Natural killer cell treated with Interleukin-12 subunit alpha and Interleukin-12 subunit beta and Interleukin-15 and Interleukin-18, amount 100 ng/mL, for 72 hours (primary cell): ENCODE data around the gene CNOT6. TPM values are rescaled to one million over a fixed set of nuclear protein-coding genes. Genes with fewer than 3 reads are reported as not detected.
"Not testable (repeated sequence)": the region's sequence is repeated elsewhere in the genome, so short reads cannot be mapped to it uniquely, and the experiment has no call there.

Source experiments
- ATAC-seq, 2 donors: fragments of 150-1000 bp; cut with Tn5 transposase in 1 of 2; sonication (Bioruptor Pico), chemical (Tn5 transposase) in 1 of 2; 2 replicates each; pipeline ENCODE4 v1.10.0; 2021
- DNase-seq: peaks from one replicate; pipeline ENCODE4 v3.0.0; 2022; ENCODE audit warnings: low spot score
- H3K27ac Mint-ChIP-seq, 2 donors: 1 replicate in 1 of 2; 2 replicates in 1 of 2; pipeline ENCODE4 v1.8.0; 2022; ENCODE audit warnings: mixed read lengths in 2 of 2, mild to moderate bottlenecking in 1 of 2, moderate library complexity in 1 of 2
- H3K27me3 Mint-ChIP-seq, 2 donors: 1 replicate in 1 of 2; 2 replicates in 1 of 2; pipeline ENCODE4 v1.8.0; 2022; ENCODE audit warnings: mixed read lengths in 2 of 2
- H3K36me3 Mint-ChIP-seq: one replicate; pipeline ENCODE4 v1.8.0; 2022; ENCODE audit warnings: mixed read lengths
- H3K4me1 Mint-ChIP-seq, 2 donors: 1 replicate in 1 of 2; 2 replicates in 1 of 2; pipeline ENCODE4 v1.8.0; 2022; ENCODE audit warnings: low read depth in 2 of 2, mixed read lengths in 2 of 2, mild to moderate bottlenecking in 1 of 2
- H3K4me3 Mint-ChIP-seq: one replicate; pipeline ENCODE4 v1.8.0; 2022; ENCODE audit warnings: mixed read lengths
- H3K9me3 Mint-ChIP-seq: 2 replicates; pipeline ENCODE4 v1.8.0; 2022; ENCODE audit warnings: mixed read lengths
- total RNA-seq, 2 donors: library from RNA; stranded (reverse); gene quantifications; one replicate each; pipeline ENCODE4 v1.2.3, GENCODE V29; 2022

The CNOT6 gene
- total RNA-seq, 2 donors from 2014 or later: 32.8 to 38.5 TPM

DNA sequence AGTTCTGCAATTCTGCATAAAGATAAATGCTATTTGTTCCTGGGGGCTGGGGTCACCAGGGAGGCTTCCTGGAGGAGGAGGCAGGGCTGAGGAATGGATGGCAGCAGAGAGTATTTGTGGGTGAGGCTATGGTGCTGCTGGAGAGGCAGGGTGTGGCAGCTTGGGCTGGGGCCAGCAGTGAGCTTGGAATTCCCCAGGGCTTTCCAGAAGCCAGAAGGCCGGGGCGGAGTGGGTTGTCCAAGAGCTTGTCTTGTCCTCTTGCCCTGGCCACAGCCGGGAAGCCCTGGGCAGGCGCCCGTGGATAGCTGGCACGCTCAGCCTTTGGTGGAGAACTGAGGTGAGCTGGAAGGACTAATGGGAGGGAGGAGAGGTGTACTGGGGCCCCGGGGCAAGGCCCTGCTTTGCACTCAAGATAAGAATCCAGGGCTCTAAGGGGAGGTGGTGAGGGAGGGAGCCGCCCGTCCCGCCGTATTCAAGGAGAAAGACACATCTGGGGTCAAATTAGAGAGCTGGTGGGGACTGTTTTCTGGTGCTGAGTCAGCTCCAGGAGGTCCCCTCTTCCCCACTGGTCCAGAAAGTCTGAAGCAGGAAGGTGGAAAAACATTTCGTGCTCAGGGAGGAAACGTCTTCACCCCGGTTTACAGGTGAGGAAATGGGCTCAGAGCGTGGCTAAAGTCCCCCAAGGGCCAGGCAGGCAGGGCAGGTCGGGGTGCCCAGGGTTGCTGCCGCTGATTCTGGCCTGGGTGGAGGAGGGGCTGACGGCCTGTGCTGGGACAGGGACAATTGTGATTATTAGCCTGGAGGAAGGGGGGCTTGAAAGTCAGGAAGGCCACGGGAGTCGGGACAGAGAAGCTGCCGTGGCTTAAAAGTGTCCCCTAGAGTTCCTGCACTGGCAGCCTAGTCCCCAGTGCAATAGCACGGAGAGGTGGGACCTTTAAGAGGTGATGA lies 26.9 kb upstream of the CNOT6 start:
- no peaks in the 10 kb centered on the region for H3K4me1 Mint-ChIP-seq
- H3K27ac Mint-ChIP-seq: no peak overlapping the region
- H3K4me3 Mint-ChIP-seq: no peak overlapping the region
- ATAC-seq (no peak), DNase-seq (no peak)
- H3K9me3 Mint-ChIP-seq: no peaks in the 10 kb centered on the region
- peaks cover 7 to 8% of the 10 kb centered on the region in 2 donors for H3K27me3 Mint-ChIP-seq
- no peaks in the 10 kb centered on the region for H3K36me3 Mint-ChIP-seq

DNA sequence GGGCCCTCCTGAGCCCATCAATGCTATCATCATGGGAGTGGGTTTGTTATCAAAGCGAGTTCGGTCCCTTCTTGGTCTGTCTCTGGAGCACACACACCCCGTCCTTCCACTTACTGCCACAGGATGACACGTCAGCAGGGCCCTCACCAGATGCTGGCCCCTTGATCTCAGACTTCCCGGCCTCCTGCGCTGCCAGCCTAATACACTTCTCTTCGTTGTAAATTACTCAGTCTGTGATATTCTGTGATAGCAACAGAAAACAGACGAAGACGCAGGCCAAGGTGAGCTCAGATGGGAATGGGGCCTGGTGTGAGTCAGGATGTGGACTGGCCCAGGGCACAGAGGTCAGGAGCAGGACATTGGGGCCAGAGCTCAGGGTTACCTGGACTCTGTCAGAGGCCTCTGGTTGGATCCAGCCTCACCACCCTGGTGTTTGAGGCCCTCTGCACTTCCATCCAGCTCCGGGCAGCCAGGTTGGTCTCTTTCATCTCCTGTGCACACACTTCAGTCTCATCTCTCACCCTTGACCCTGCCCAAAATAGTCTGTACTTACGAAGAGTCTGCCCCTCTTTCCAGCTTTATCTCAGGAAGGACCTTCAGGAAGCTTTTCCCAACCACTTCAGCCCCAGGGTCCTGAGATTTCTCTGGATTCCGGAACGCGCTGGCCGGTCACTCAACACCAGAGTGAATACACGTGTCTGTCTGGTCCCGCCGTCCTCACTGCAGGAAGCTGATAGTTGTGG lies 26.0 kb upstream of the CNOT6 start:
- Mint-ChIP-seq H3K36me3 (no peaks in the 10 kb centered on the region), H3K9me3 (no peaks in the 10 kb centered on the region), H3K4me1 (no peaks in the 10 kb centered on the region), H3K27me3 (peaks cover 7 to 8% of the 10 kb centered on the region in 2 donors), H3K27ac (no peak overlapping the region), H3K4me3 (no peak overlapping the region)
- no peak for DNase-seq
- peak in 1 of 2 donors; percentile 13 for ATAC-seq

DNA sequence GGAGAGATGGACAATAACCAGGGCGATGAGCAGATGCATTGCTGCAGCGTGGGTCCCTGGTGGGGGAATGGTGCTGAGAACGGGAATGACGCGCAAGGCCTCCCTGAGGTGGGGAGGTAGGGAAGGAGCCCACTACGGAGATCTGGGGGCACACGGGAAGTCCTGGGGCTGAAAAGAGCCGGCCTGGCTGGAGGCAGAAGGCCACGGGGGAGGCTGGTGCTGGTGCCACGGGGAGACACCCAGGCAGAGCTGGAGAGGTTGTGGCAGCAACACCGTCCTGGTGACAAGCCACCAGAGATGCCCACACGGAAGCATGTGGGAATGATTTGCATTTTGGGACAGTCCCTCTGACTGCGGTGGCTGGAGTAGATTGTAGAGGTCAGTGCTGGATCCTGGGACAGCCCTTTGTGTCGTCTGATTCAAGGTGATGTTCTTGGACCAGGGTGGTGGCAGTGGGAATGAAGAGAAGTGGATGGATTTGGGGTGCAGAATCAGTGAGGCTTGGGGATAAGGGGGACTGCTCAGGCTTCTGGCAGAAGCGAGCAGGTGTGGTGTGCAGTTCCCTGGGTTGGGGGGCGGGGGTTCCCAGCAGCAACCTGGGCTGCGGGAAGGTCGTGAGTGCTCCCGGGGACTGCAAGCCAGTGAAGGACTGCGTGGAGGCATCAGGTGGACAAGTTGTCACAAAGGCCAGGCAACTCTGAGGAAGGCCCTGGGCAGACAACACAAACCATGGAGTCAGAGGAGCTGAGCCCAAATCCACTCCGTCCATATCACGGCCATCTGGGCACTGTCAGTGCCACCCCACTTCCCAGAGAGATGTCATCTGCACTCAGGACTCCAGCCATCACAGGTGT lies 25.2 kb upstream of the CNOT6 start:
- ATAC-seq (no peak), DNase-seq (no peak)
- Mint-ChIP-seq H3K4me1 (no peaks in the 10 kb centered on the region), H3K27me3 (peaks cover 7 to 8% of the 10 kb centered on the region in 2 donors), H3K4me3 (no peak overlapping the region), H3K9me3 (no peaks in the 10 kb centered on the region), H3K27ac (no peak overlapping the region), H3K36me3 (no peaks in the 10 kb centered on the region)

- DNase-seq (no peak), ATAC-seq (no peak)
- Mint-ChIP-seq H3K27ac (no peak overlapping the region), H3K4me1 (no peaks in the 10 kb centered on the region), H3K4me3 (no peak overlapping the region), H3K36me3 (no peaks in the 10 kb centered on the region), H3K27me3 (peaks cover 7 to 8% of the 10 kb centered on the region in 2 donors), H3K9me3 (no peaks in the 10 kb centered on the region)
Measured at GRCh38 chr5:180469586-180469865, 24.7 kb upstream of the CNOT6 start.

DNA sequence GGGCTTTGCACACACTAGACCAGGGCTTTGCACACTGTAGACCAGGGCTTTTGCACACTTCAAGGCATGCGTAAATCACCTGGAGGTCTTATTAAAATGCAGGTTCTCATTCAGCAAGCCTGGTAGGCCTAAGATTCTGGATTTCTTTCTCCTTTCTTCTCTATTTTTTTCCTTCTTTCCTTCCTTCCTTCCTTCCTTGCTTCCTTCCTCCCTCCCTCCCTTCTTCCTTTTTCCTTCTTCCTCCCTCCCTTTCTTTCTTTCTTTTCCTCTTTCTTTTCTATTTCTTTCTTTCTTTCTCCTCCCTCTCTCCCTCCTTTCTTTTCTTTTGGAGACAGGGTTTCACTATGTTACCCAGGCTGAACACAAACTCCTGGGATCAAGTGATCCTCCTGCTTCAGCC lies 24.3 kb upstream of the CNOT6 start:
- H3K36me3 Mint-ChIP-seq: no peaks in the 10 kb centered on the region
- H3K27ac Mint-ChIP-seq: no peak overlapping the region
- DNase-seq (no peak), ATAC-seq (no peak)
- no peaks in the 10 kb centered on the region for H3K9me3 Mint-ChIP-seq
- no peaks in the 10 kb centered on the region for H3K4me1 Mint-ChIP-seq
- H3K27me3 Mint-ChIP-seq: peaks cover 7 to 8% of the 10 kb centered on the region in 2 donors
- H3K4me3 Mint-ChIP-seq: no peak overlapping the region

GRCh38 chr5:180470361-180470760 lies 23.8 kb upstream of the CNOT6 start:
- H3K27ac Mint-ChIP-seq: no peak overlapping the region
- H3K4me3 Mint-ChIP-seq: no peak overlapping the region
- H3K4me1 Mint-ChIP-seq: no peaks in the 10 kb centered on the region
- DNase-seq (no peak), ATAC-seq (no peak)
- peaks cover 7 to 8% of the 10 kb centered on the region in 2 donors for H3K27me3 Mint-ChIP-seq
- H3K36me3 Mint-ChIP-seq: no peaks in the 10 kb centered on the region
- H3K9me3 Mint-ChIP-seq: no peaks in the 10 kb centered on the region

- Mint-ChIP-seq H3K27ac (no peak overlapping the region), H3K4me3 (no peak overlapping the region), H3K4me1 (no peaks in the 10 kb centered on the region), H3K27me3 (peaks cover 7 to 8% of the 10 kb centered on the region in 2 donors), H3K9me3 (no peaks in the 10 kb centered on the region), H3K36me3 (no peaks in the 10 kb centered on the region)
- ATAC-seq: peak; percentile 66 to 77
- no peak for DNase-seq
Measured at GRCh38 chr5:180470966-180471582, 23.1 kb upstream of the CNOT6 start.

GRCh38 chr5:180471866-180472265 lies 22.3 kb upstream of the CNOT6 start:
- H3K36me3 Mint-ChIP-seq: no peaks in the 10 kb centered on the region
- no peaks in the 10 kb centered on the region for H3K4me1 Mint-ChIP-seq
- H3K27ac Mint-ChIP-seq: no peak overlapping the region
- H3K9me3 Mint-ChIP-seq: no peaks in the 10 kb centered on the region
- no peak for DNase-seq
- peaks cover 7 to 8% of the 10 kb centered on the region in 2 donors for H3K27me3 Mint-ChIP-seq
- no peak overlapping the region for H3K4me3 Mint-ChIP-seq
- ATAC-seq: no peak

DNA sequence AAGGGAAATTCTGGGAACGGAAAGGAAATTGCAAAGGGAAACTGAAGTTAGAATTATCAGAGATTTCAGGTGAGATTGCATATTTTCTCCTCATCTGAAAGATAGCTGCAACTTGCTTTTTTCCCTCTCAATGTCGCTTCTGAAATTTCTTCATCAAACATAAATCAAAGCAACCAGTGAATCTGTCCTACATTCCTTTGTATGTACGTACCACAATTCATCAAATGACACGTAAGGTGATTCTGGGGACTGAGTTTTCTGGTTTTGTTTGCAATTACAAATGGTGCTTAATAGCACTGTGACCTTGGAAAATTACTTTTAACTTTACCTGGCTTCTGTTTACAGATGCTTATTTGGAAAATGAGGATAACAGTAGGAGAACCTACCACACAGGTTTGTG lies 21.9 kb upstream of the CNOT6 start:
- Mint-ChIP-seq H3K9me3 (no peaks in the 10 kb centered on the region), H3K27ac (no peak overlapping the region), H3K36me3 (no peaks in the 10 kb centered on the region), H3K27me3 (peaks cover 7 to 8% of the 10 kb centered on the region in 2 donors), H3K4me3 (no peak overlapping the region), H3K4me1 (no peaks in the 10 kb centered on the region)
- DNase-seq: no peak
- no peak for ATAC-seq

GRCh38 chr5:180473386-180473785 lies 20.8 kb upstream of the CNOT6 start:
- not testable (repeated sequence) for H3K36me3 Mint-ChIP-seq, H3K4me1 Mint-ChIP-seq, H3K9me3 Mint-ChIP-seq, H3K27me3 Mint-ChIP-seq, DNase-seq, H3K4me3 Mint-ChIP-seq, ATAC-seq, H3K27ac Mint-ChIP-seq

GRCh38 chr5:180474569-180474968 lies 19.6 kb upstream of the CNOT6 start:
- Mint-ChIP-seq H3K27ac (no peak overlapping the region), H3K27me3 (peaks cover 5 to 8% of the 10 kb centered on the region in 2 donors), H3K36me3 (no peaks in the 10 kb centered on the region), H3K9me3 (no peaks in the 10 kb centered on the region), H3K4me3 (no peak overlapping the region), H3K4me1 (no peaks in the 10 kb centered on the region)
- DNase-seq (no peak), ATAC-seq (no peak)

DNA sequence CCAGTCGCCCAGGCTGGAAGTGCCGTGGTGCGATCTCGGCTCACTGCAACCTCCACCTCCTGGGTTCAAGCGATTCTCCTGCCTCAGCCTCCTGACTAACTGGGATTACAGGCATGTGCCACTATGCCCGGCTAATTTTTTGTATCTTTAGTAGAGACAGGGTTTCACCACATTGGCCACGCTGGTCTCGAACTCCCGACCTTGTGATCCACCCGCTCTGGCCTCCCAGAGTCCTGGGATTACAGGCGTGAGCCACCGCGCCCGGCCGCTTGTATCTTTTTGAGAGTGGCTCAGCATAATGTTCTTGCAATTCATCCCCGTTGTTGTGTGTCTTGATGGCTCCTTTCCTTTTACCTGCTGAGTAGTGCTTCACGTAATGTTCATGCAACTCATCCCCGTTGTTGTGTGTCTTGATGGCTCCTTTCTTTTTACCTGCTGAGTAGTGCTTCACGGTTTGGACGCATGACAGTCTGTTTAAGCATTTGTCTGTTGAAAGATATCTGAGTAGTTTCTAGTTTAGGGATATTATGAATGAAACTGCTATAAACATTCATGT lies 18.1 kb upstream of the CNOT6 start:
- H3K4me3 Mint-ChIP-seq, DNase-seq, H3K9me3 Mint-ChIP-seq, H3K27ac Mint-ChIP-seq, H3K36me3 Mint-ChIP-seq, H3K4me1 Mint-ChIP-seq, H3K27me3 Mint-ChIP-seq, ATAC-seq: not testable (repeated sequence)

GRCh38 chr5:180484813-180485212 lies 9.4 kb upstream of the CNOT6 start:
- H3K9me3 Mint-ChIP-seq: no peaks in the 10 kb centered on the region
- H3K36me3 Mint-ChIP-seq: no peaks in the 10 kb centered on the region
- H3K4me3 Mint-ChIP-seq: no peak overlapping the region
- DNase-seq (no peak), ATAC-seq (no peak)
- H3K27ac Mint-ChIP-seq: no peak overlapping the region
- no peaks in the 10 kb centered on the region for H3K27me3 Mint-ChIP-seq
- H3K4me1 Mint-ChIP-seq: no peaks in the 10 kb centered on the region
